Measurements from ENCODE around the gene SLC2A1.
"Not testable (repeated sequence)": the region's sequence is repeated elsewhere in the genome, so short reads cannot be mapped to it uniquely, and the experiment has no call there.

SLC2A1 gene

DNA sequence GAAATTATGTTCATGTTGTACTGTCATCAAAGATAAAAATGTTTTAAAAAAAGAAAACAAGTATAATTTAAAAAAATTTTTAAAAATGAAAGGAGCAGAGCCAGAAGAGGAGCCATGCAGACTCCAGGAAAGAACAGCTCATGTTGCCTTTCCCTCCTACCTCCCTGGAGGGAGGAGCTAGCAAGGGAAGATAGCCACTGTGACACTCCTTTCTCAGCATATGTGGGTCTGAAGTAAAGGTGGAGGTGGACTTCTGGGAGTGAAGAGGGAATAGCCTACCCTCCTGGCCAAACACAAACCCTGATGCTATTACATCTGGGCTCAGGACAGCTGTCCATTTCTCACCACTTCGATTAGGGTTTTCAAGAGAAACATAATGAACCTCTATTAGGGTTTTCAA, 54.2 kb downstream of the SLC2A1 start:
- no peak overlapping the region for H3K27ac Mint-ChIP-seq
- peaks cover 3% of the 10 kb centered on the region for H3K27me3 Mint-ChIP-seq (ENCODE audit: low read depth)
- TF ChIP-seq, protein P1, sequence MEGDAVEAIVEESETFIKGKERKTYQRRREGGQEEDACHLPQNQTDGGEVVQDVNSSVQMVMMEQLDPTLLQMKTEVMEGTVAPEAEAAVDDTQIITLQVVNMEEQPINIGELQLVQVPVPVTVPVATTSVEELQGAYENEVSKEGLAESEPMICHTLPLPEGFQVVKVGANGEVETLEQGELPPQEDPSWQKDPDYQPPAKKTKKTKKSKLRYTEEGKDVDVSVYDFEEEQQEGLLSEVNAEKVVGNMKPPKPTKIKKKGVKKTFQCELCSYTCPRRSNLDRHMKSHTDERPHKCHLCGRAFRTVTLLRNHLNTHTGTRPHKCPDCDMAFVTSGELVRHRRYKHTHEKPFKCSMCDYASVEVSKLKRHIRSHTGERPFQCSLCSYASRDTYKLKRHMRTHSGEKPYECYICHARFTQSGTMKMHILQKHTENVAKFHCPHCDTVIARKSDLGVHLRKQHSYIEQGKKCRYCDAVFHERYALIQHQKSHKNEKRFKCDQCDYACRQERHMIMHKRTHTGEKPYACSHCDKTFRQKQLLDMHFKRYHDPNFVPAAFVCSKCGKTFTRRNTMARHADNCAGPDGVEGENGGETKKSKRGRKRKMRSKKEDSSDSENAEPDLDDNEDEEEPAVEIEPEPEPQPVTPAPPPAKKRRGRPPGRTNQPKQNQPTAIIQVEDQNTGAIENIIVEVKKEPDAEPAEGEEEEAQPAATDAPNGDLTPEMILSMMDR (IDR thresholded peaks at IDR 0.05; ENCODE audit: unreplicated experiment in 3 of 3): no peak
- H3K9me3 Mint-ChIP-seq: peaks cover 5% of the 10 kb centered on the region
- H3K4me1 Mint-ChIP-seq: no peaks in the 10 kb centered on the region
- H3K4me3 Mint-ChIP-seq: no peak overlapping the region
- no peaks in the 10 kb centered on the region for H3K36me3 Mint-ChIP-seq (ENCODE audit: low read depth)

DNA sequence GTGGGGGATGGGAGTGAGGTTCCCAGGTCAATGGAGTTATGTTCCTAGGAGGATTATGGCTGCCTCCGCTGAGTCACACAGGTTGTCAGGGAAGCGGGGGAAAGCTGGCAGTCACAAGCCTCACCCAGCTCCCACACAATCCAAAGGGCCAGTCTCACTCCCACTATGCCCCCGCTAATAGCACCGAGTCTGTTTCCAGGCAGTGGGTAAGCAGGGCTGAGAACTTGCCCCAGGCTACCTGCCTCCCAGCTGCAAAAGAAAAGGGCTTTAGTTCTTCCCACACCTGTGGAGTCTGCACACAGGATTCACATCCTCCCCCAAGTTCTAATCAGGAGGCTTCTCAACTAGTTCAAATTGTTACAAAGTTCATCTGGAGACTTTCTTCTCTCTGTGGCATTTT, 58.7 kb downstream of the SLC2A1 start:
- not testable (repeated sequence) for H3K27ac Mint-ChIP-seq; H3K36me3 Mint-ChIP-seq (ENCODE audit: low read depth); H3K4me1 Mint-ChIP-seq; H3K4me3 Mint-ChIP-seq; H3K27me3 Mint-ChIP-seq (ENCODE audit: low read depth)
- peaks cover 37% of the 10 kb centered on the region for H3K9me3 Mint-ChIP-seq

DNA sequence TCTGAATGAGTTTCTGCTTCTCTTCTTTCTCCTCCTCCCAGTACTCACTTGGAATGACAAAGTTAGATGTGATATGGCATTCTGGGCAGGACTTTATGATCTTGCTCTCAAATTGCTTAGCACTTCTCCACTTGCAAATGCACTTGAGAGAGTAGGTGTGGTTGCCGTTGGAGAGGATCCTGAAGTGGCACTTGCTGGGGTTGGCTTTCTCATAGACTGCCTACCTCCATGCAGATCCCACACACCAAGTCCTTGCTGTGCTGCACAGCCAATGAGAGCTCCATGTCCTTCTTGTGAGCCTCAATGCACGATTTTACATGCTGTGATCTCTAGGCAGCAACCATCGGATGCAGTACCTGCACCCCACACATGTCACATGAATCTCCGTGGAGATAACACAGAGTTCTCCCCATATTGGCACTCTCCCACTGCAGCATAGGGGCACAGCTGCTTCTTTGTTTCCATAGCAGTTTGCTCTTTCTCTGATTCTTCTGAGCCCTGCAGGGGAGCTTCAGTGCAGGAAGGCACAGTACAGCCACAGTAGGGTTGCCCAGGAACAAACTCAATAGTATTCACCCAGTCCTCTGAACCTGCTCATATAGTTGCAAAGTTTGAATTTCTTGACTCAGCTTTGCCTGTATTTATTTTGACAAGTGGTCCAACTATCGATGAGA, 67.1 kb downstream of the SLC2A1 start:
- no peak overlapping the region for H3K27ac Mint-ChIP-seq
- no peak overlapping the region for H3K4me3 Mint-ChIP-seq
- TF ChIP-seq, protein P1 (IDR thresholded peaks at IDR 0.05; ENCODE audit: unreplicated experiment in 3 of 3): no peak
- H3K9me3 Mint-ChIP-seq: peaks cover 13% of the 10 kb centered on the region
- no peaks in the 10 kb centered on the region for H3K27me3 Mint-ChIP-seq (ENCODE audit: low read depth)
- H3K36me3 Mint-ChIP-seq (ENCODE audit: low read depth): no peaks in the 10 kb centered on the region
- no peaks in the 10 kb centered on the region for H3K4me1 Mint-ChIP-seq

DNA sequence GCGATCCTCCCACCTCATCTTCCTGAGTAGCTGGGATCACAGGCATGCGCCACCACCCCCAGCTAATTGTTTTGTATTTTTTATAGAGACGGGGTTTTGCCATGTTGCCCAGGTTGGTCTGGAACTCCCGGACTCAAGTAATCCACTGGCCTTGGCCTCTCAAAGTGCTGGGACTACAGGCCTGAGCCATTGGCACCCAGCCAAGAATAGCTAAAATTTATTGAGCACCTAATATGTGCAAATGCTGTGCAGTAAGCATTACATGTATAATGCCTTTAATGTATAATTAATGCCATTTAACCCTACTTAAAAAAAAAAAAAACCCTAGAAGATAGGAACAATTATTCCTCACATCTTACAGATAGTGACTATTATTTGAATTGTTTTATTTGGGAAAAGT, 69.4 kb downstream of the SLC2A1 start:
- Mint-ChIP-seq H3K27me3 (ENCODE audit: low read depth) (peaks cover 3% of the 10 kb centered on the region), H3K4me3 (no peak overlapping the region), H3K4me1 (no peaks in the 10 kb centered on the region), H3K36me3 (ENCODE audit: low read depth) (no peaks in the 10 kb centered on the region), H3K27ac (no peak overlapping the region), H3K9me3 (no peaks in the 10 kb centered on the region)
- TF ChIP-seq, protein P1 (IDR thresholded peaks at IDR 0.05; ENCODE audit: unreplicated experiment in 3 of 3): no peak

DNA sequence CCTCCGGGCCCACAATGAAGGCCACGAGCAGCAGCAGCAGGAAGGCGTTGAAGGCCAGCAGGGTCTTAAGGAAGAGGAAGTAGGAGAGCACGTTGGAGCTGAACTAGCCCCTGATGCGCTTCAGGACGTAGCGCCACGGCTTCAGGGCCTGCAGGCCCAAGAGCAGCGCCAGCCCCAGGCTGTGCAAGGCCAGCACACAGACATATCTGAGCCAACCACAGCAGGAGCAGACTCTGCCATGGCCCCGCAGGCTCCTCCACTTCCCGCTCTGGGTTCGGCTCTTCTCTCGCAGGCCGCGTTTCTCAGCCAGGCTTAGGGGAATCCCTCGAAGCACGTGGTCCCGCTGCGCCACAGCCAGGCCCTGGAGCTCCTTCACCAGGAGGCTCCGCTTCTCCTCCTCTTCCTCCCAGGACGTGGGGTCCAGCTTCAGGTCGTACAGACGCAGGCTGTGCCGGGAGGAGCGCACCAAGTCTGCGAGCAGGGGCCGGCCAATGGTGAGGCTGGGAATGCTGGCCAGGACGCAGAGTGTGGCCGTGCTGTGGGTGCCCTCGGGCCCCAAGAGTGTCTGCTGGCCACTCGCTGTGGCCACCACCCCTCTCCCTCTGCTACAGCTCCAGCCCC, 70.5 kb downstream of the SLC2A1 start:
- Mint-ChIP-seq H3K27ac (no peak overlapping the region), H3K27me3 (ENCODE audit: low read depth) (peaks cover 3% of the 10 kb centered on the region), H3K9me3 (no peaks in the 10 kb centered on the region), H3K4me1 (no peaks in the 10 kb centered on the region), H3K36me3 (ENCODE audit: low read depth) (no peaks in the 10 kb centered on the region), H3K4me3 (no peak overlapping the region)
- TF ChIP-seq, protein P1 (IDR thresholded peaks at IDR 0.05; ENCODE audit: unreplicated experiment in 3 of 3): no peak

DNA sequence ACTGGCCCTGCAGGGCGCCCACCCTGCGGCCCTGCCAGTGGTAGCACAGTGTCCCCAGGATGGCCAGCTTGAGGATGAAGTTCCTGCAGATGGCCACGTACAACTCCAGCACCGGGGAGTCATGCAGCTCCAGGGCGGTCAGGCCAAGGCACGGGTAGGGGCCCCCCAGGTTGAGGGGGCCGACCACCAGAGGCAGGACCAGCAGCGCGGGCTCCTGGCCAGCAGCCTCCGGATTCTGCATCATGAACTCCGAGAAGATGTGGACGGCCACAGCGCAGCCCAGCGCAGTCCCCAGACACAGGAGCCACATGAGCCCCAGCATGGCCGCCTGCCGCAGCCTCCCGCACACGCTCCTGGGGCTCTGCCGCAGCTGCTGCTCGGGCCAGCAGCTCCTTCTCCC, 71.3 kb downstream of the SLC2A1 start:
- TF ChIP-seq, protein P1 (IDR thresholded peaks at IDR 0.05; ENCODE audit: unreplicated experiment in 3 of 3): no peak
- H3K4me1 Mint-ChIP-seq: no peaks in the 10 kb centered on the region
- H3K4me3 Mint-ChIP-seq: no peak overlapping the region
- H3K36me3 Mint-ChIP-seq (ENCODE audit: low read depth): no peaks in the 10 kb centered on the region
- no peak overlapping the region for H3K27ac Mint-ChIP-seq
- peaks cover 3% of the 10 kb centered on the region for H3K27me3 Mint-ChIP-seq (ENCODE audit: low read depth)
- H3K9me3 Mint-ChIP-seq: no peaks in the 10 kb centered on the region
